WERI-Rb-1 (cell line): Measurements from ENCODE around the gene TRAPPC6A.

Source experiments
- DNase-seq: peaks from one replicate; pipeline ENCODE4 v3.0.0-alpha.2; 2020
- H3K27ac ChIP-seq: fragments of 250-450 bp; sonication (Bioruptor Pico); 2 replicates; pipeline ENCODE4 v1.5.1; 2020; ENCODE audit warnings: mild to moderate bottlenecking, moderate library complexity
- H3K27me3 ChIP-seq: fragments of 250-450 bp; sonication (Bioruptor Pico); 2 replicates; pipeline ENCODE4 v1.5.1; 2021; ENCODE audit warnings: mild to moderate bottlenecking, low read depth, moderate library complexity; ENCODE audit not compliant: insufficient read depth, severe bottlenecking
- H3K36me3 ChIP-seq: fragments of 250-450 bp; sonication (Bioruptor Pico); 2 replicates; pipeline ENCODE4 v1.5.1; 2020; ENCODE audit warnings: mild to moderate bottlenecking, moderate library complexity
- H3K4me3 ChIP-seq: 2 replicates; pipeline ENCODE4 v1.5.1; 2011; ENCODE audit warnings: low read depth, mild to moderate bottlenecking, control low read depth, low read length
- H3K9me3 ChIP-seq: fragments of 250-450 bp; sonication (Bioruptor Pico); 2 replicates; pipeline ENCODE4 v1.5.1; 2021; ENCODE audit warnings: mild to moderate bottlenecking, moderate library complexity; ENCODE audit not compliant: severe bottlenecking
- TF ChIP-seq, protein P1 (sequence below): IDR thresholded peaks from 2 replicates; pipeline ENCODE4 v1.5.1; 2011; ENCODE audit warnings: low read depth, mild to moderate bottlenecking, control low read depth, inconsistent platforms, low read length

TRAPPC6A gene

DNA sequence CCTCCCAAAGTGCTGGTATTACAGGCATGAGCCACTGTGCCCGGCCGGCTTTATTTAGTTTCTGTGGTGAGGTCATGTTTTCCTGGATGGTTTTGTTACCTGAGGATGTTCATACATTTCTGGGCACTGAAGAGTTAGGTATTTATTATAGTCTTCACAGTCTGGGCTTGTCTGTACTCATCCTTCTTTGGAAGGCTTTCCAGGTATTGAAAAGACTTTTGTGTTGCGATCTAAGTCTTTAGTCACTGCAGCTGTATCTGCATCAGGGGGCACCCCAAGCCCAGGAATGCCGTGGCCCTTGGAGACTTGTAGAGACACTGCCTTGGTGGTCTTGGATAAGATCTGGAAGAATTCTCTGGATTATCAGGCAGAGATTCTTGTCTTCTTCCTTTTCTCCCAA, 13.3 kb upstream of the TRAPPC6A start:
- H3K9me3 ChIP-seq: no peaks in the 10 kb centered on the region
- no peak overlapping the region for H3K4me3 ChIP-seq
- H3K27me3 ChIP-seq: no peaks in the 10 kb centered on the region
- no peaks in the 10 kb centered on the region for H3K36me3 ChIP-seq
- TF ChIP-seq, protein P1, sequence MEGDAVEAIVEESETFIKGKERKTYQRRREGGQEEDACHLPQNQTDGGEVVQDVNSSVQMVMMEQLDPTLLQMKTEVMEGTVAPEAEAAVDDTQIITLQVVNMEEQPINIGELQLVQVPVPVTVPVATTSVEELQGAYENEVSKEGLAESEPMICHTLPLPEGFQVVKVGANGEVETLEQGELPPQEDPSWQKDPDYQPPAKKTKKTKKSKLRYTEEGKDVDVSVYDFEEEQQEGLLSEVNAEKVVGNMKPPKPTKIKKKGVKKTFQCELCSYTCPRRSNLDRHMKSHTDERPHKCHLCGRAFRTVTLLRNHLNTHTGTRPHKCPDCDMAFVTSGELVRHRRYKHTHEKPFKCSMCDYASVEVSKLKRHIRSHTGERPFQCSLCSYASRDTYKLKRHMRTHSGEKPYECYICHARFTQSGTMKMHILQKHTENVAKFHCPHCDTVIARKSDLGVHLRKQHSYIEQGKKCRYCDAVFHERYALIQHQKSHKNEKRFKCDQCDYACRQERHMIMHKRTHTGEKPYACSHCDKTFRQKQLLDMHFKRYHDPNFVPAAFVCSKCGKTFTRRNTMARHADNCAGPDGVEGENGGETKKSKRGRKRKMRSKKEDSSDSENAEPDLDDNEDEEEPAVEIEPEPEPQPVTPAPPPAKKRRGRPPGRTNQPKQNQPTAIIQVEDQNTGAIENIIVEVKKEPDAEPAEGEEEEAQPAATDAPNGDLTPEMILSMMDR: no peak
- no peak for DNase-seq
- no peak overlapping the region for H3K27ac ChIP-seq

DNA sequence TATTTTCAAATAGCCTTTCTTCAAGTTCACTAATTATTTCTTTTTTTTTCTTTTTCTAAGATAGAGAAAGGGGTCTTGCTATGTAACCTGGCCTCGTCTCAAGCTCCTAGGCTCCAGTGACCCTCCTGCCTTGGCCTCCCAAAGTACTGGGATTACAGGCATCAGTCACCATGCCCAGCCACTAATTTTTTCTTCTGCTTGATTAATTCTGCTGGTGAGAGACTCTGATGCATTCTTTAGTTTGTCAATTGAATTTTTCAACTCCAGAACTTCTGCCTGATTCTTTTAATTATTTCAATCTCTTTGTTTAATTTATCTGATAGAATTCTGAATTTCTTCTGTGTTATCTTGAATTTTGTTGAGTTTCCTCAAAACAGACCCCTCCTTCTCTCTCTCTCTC, 11.9 kb upstream of the TRAPPC6A start:
- no peak overlapping the region for H3K4me3 ChIP-seq
- H3K9me3 ChIP-seq: no peaks in the 10 kb centered on the region
- H3K27ac ChIP-seq: no peak overlapping the region

DNA sequence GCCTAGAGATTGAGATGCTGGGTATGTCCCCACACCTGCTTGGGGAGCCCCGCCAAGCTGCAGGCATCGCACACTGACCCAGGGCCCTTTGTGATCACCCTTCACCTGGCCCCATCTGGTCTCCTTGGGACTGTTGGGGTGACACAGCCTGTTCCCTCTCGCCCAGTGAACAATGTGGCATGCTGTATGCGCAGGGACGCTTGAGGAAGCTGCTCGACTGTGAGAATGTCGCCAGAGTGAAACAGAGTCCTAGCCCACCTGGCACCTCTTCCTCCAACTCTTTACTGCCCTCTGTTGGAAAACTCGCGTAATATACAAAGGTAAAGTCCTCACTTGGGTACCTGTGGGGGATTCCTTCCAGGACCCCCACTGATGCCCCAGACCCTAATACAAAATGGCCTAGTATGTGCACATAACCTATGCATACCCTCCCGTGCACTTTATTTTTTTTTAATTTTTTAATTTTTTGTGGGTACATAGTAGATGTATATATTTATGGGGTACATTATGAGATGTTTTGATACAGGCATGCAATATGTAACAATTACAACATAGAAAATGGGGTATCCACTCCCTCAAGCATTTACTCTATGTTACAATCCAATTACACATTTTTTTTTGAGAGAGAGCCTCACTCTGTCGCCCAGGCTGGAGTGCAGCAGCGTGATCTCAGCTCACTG, 9.5 kb upstream of the TRAPPC6A start:
- no peaks in the 10 kb centered on the region for H3K9me3 ChIP-seq
- no peaks in the 10 kb centered on the region for H3K27me3 ChIP-seq
- TF ChIP-seq, protein P1: peak; percentile 58
- no peak for DNase-seq
- no peak overlapping the region for H3K27ac ChIP-seq
- no peaks in the 10 kb centered on the region for H3K36me3 ChIP-seq
- H3K4me3 ChIP-seq: no peak overlapping the region

More for the DNA sequence above, 11.9 kb upstream of the TRAPPC6A start:
- H3K36me3 ChIP-seq: no peaks in the 10 kb centered on the region
- H3K27me3 ChIP-seq: no peaks in the 10 kb centered on the region
- DNase-seq: no peak
- TF ChIP-seq, protein P1: no peak

DNA sequence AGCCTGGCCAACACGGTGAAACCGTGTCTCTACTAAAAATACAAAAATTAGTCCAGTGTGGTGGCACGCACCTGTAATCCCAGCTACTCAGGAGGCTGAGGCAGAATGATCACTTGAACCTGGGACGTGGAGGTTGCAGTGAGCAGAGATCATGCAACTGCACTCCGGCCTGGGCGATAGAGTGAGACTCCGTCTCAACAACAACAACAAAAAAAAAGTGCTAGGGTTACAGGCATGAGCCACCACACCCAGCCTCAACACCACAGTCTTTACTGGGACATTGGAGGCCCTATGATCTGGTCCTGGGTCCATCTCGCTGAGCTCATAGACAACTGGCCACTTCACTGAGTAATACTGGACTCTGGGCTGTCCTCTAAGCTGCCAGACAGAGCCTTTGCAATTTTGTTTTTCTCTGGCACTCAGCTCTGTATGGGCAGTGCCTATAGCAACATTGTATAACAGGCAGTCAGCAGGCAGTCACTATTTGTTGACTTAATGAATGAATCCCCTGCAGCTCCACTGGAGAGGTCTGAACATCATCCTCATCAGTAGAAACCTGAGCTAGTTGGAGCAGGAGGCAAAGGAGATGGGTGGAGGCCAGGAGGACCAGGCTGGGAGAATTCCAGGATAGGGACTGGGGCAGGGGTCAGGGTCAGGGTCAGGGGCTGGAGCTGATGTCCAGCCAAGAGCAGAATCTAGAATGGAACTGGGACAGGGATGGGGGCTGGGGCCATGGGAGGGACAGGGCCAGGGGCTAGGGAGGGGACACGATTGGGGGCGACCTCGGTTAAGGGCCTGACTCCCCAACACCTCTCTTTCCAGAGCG, 8.7 kb upstream of the TRAPPC6A start:
- TF ChIP-seq, protein P1: no peak
- H3K27me3 ChIP-seq: no peaks in the 10 kb centered on the region
- no peak overlapping the region for H3K27ac ChIP-seq
- no peak for DNase-seq
- no peak overlapping the region for H3K4me3 ChIP-seq
- no peaks in the 10 kb centered on the region for H3K9me3 ChIP-seq
- H3K36me3 ChIP-seq: no peaks in the 10 kb centered on the region

DNA sequence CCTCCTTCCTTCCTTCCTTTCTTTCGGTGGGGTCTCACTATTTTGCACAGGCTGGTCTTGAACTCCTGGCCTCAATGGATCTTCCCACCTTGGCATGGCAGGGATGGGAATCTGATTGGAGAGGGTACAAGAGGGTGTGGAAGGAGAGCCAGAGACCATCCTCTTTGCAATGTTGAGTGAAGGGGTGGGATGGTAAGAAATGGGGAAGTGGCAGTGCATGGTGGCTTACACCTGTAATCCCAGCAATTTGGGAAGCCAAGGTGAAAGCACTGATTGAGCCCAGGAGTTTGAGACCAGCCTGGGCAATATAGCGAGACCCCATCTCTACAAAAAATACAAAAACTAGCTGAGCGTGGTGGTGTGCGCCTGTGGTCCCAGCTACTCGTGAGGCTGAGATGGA, 6.1 kb upstream of the TRAPPC6A start:
- Histone ChIP-seq H3K27me3 (no peaks in the 10 kb centered on the region), H3K9me3 (no peaks in the 10 kb centered on the region), H3K27ac (no peak overlapping the region), H3K36me3 (no peaks in the 10 kb centered on the region), H3K4me3 (no peak overlapping the region)
- TF ChIP-seq, protein P1: no peak
- no peak for DNase-seq
